GM18520 (cell line): ENCODE results near the gene HAGHL.
"Not testable (repeated sequence)": the region's sequence is repeated elsewhere in the genome, so short reads cannot be mapped to it uniquely, and the experiment has no call there.

Source experiments
- ATAC-seq: cut with Tn5 transposase; IDR thresholded peaks from one replicate; pipeline ENCODE4 v1.9.1; 2021; ENCODE audit not compliant: unreplicated experiment

Gene HAGHL

DNA sequence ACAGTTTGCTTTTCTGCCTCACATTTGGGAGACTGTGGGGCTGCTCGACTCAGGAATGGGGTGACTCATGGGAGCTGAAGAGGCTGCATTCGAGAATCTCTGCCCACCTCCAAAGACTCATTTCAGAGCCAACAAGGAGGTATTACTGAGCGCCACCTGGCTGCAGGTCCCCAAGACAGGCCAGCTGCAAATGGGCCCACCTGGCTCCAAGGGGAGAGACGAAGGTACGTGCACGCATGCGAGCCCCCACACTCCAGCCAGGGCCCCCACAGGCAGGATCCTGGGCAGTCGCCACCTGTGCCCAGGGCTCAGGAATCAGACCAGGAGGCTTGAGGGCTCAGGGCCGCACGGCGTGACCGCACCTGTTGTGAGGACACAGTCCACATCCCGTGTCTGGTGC, 6.0 kb downstream of the HAGHL start:
- no peak for ATAC-seq

GRCh38 chr16:733382-734207, 6.7 kb downstream of the HAGHL start:
- ATAC-seq, result no peak

- ATAC-seq, result no peak
Observed at GRCh38 chr16:734208-734980, 7.5 kb downstream of the HAGHL start.

GRCh38 chr16:734981-735881, 8.3 kb downstream of the HAGHL start:
- no peak for ATAC-seq

DNA sequence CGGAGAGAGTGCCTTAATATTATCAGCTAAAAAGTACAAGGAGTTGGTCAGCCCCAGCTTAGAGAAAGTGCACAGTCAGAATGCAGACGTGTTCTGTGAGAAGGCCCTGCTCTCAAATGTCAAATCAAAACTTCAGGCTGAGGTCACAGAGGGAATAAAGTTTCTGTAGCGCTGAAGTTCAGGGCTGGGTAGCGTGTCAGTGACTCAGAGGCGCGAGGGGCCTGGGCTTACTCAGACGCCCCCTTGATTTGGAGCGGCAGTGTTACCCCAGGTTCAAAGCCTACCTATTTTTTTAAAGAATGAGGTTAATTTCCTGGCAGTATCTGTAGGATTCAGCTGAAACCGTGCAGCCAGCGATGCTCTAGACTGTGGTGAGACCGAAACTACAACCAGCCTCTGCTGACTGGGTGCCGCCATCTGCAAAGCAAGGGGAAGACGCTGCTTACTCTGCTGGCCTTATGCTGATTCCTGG, 9.1 kb downstream of the HAGHL start:
- no peak for ATAC-seq

- no peak for ATAC-seq
Observed at GRCh38 chr16:736936-737481, 10.1 kb downstream of the HAGHL start.

DNA sequence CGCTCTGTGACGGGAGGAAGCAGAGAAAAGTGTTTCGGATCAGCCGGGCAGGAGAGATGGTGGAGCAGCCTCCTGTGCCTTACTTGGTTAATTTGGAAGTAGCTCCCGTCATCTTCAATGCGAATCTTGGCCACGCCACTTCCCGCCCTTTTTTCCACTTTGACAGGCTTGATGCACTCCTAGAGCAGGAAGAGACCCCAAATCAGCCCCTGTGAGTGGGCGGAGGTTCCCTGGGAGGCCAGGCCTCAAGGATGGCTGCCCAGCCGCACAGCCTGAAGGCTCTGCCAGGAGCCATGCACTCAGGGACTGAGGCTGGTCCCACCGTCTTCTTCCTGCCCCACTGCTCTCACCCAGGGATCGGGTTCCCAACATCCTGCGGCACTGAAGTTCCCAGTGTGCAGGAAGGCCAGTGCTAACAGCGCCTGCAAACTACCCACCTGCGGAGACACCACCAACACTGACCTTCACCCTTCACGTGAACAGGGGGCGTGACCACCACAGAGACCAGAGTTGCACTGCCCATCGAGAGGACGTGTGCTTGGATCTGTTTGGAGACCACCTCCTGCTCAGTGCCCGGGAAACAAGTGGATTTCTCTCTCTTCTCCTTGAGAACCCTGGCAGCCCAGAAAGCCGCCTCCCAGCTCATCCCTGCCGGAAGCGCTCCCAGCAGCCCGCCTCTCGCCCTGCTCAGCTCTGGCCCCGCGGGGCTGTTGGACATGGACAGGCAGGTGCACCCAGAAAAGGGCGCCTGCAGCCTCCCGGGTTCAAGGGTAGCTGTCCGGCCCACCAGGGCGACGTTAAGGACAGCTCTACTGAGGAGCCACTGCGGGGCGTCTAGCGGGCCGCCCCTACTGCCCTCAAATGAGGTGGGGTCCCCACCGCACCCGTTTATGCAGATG, 12.9 kb downstream of the HAGHL start:
- ATAC-seq, result no peak

DNA sequence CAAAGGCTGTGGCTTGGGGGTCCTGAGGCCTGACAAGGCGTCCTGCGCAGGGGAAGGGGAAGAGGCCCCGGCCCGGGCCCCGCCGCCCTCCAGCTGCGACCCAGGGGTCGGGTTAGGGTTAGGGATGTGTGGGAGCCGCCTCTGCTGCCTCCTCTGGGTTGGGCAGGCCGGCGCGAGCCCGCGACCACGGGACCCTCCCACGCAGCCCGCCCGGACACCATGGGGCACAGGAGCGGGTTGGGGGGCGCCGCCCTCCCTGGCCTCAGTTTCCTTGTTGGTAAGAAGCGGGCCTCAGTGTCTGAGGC, 13.5 kb downstream of the HAGHL start:
- no peak for ATAC-seq

- ATAC-seq, result peak; percentile 78
Observed at GRCh38 chr16:740764-741505, 14.0 kb downstream of the HAGHL start, which contains the start of gene CIAO3. TSS of gene CIAO3 (minus strand) at chr16:740997. CDS start at chr16:740985, 12 bp downstream.

- ATAC-seq, result no peak
Observed at GRCh38 chr16:741986-742629, 15.2 kb downstream of the HAGHL start.

DNA sequence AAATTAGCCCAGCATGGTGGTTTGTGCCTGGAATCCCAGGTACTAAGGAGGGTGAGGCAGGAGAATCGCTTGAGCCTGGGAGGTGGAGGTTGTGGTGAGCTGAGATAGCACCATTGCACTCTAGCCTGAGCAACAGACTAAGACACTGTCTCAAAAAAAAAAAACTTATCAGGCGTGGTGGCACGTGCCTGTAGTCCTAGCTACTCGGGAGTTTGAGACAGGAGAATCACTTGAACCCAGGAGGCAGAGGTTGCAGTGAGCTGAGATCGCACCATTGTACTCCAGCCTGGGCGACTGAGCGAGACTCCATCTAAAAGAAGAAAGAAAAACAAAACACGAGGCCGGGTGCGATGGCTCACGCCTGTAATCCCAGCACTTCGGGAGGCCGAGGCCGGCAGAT, 16.0 kb downstream of the HAGHL start:
- not testable (repeated sequence) for ATAC-seq

DNA sequence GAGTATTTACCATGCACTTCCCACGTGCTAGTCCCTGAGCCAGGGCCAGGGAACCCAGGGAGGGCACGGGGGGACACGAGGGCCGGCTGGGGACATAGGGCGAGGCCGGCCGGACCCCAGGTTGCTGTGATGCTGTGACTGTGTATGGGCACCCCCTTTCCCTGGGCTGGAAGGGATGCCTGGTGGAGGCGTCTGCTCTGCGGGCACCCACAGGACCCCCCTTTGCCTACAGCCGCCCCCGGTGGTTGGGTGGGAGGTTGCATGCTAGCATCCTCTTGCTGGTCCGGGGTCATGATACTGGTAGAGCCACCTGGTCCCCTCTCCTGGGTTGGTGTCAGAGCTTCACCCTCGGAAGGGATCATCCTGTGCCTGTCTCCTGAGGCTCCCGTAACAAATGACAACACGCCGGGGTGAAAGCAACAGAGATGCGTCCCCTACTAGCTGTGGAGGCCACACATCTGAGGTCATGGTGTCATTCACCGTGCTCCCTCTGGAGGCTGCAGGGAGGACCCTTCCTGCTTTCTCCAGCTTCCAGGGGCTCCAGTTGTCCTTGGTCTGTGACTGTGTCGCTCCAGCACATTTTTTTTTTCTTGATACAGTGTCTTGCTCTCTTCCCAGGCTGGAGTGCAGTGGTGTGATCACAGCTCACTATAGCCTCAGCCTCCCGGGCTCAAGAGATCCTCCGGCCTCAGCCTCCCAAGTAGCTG, 17.0 kb downstream of the HAGHL start:
- no peak for ATAC-seq

GRCh38 chr16:745739-746138, 18.8 kb downstream of the HAGHL start:
- ATAC-seq, result no peak

GRCh38 chr16:746637-747036, 19.7 kb downstream of the HAGHL start:
- no peak for ATAC-seq

DNA sequence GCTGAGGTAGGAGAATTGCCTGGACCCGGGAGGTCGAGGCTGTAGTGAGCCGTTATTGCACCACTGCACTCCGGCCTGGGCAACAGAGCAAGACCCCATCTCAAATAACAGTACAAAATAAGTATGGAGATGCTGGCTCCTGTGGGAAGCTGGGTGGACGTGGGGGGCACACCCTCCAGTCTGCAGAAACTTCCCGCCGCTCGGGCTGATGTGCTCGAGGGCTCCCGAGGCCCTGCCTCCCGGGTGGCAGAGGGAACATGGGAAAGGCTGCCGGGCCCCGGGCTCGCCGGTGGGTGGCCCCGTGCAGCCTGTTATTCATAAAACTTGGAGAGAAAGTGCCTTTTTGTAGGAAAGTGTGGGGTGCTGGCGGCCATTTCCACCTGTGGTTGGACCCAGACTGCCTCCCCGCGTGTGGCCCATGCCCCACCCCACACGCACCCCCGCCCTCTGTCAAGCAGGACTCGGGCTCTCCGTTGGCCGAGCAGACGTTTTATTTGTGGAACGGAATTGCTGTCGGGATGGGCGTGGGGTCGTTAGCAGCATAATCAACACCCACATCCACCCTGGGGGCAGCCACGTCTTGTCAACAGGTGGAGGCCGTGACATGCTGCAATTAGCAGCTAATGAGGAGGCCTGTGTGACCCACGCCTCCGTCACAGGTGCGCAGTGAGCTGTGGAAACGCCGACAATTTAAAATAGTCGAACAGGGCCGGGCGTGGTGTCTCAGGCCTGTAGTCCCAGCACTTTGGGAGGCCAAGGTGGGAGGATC, 21.3 kb downstream of the HAGHL start:
- ATAC-seq, result no peak

DNA sequence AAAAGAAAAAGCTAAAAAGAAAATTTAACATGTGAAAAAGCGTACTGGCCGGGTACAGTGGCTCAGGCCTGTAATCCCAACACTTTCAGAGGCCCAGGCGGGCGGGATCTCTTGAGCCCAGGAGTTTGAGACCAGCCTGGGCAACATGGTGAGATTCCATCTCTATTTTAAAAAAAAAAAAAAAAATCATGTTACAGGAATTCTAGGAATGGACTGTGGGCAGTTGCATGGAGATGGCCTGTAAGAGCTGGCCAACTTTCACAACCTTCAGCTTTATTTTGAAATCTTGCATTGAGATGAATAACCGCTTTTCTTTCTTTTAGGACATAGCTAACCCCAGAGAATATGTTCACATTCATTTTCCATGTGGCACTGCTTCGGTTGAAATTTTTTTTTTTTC, 22.1 kb downstream of the HAGHL start:
- no peak for ATAC-seq

DNA sequence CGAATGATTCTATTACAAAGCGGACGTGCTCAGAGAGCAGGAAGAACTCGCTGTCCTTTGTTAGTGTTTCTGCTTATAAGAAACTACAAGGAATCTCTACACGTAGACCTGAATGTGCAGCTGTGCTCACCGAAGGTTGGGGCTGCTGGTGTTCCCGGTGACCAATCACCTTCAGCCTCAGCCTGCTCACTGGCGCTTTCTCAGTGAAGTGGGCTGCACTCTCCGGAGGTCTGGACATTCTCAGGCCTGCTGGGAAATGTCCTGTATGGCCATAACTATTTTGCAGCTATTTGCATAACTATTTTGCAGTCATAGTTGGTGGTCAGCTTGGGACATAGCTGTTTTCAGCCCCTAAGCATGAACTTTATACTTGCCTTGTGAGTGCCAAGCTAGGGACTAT, 23.6 kb downstream of the HAGHL start:
- no peak for ATAC-seq
